Panc1 (cell line): ENCODE measurements around the gene ZNF35. TPM values are rescaled to one million over a fixed set of nuclear protein-coding genes. Genes with fewer than 3 reads are reported as not detected.

Experiments used
- ATAC-seq: fragments of 200-7000 bp; cut with Tn5 transposase; 2 replicates; pipeline ENCODE4 v1.9.1; 2020; ENCODE audit warnings: mild to moderate bottlenecking, moderate library complexity
- BruUV-seq: library from RNA; stranded (reverse); fragments of 400-500 nt; replicated peaks from 2 replicates; lab custom pipeline; 2021; lab: Mats Ljungman, UMichigan
- CTCF ChIA-PET: fragments of 300-600 bp; sonication (Branson Sonifier 250); formaldehyde crosslinking; loops from one replicate; lab custom pipeline; 2022; ENCODE audit warnings: antibody characterized with exemption; lab: Charles Lee
- POLR2A ChIA-PET: fragments of 300-600 bp; sonication (Branson Sonifier 250); formaldehyde crosslinking; loops from one replicate; lab custom pipeline; 2022; ENCODE audit warnings: antibody characterized with exemption; lab: Charles Lee
- DNase-seq: peaks from one replicate; pipeline ENCODE4 v3.0.0-alpha.2; 2010; ENCODE audit warnings: low read depth, low spot score
- H3K27ac ChIP-seq: 2 replicates; pipeline ENCODE4 v1.5.1; 2011; ENCODE audit warnings: mild to moderate bottlenecking, low read length, inconsistent platforms
- H3K27me3 ChIP-seq: fragments of 200-500 bp; sonication (Bioruptor generic); 2 replicates; pipeline ENCODE4 v1.6.0; 2014; ENCODE audit warnings: low read length, inconsistent platforms; ENCODE audit not compliant: control insufficient read depth, insufficient read depth
- H3K36me3 ChIP-seq: fragments of 200-500 bp; sonication (Bioruptor generic); 2 replicates; pipeline ENCODE4 v1.5.1; 2014; ENCODE audit warnings: inconsistent platforms, mild to moderate bottlenecking, low read length, moderate library complexity; ENCODE audit not compliant: control insufficient read depth, insufficient read depth
- H3K4me1 ChIP-seq: 2 replicates; pipeline ENCODE4 v1.5.1; 2011; ENCODE audit warnings: inconsistent platforms, mild to moderate bottlenecking, low read length, moderate library complexity; ENCODE audit not compliant: control insufficient read depth, insufficient read depth
- H3K4me3 ChIP-seq, 2 experiments: 2 replicates each; pipeline ENCODE4 v1.5.1; 2011 to 2012; ENCODE audit warnings: low read depth in 2 of 2, low read length in 2 of 2, mild to moderate bottlenecking in 2 of 2, inconsistent platforms in 1 of 2, moderate library complexity in 1 of 2
- H3K9me3 ChIP-seq: fragments of 200-500 bp; sonication (Bioruptor generic); 2 replicates; pipeline ENCODE4 v1.5.1; 2014; ENCODE audit warnings: low read depth, mild to moderate bottlenecking, inconsistent platforms, low read length, moderate library complexity; ENCODE audit not compliant: control insufficient read depth, insufficient read depth
- POLR2AphosphoS5 ChIP-seq: IDR thresholded peaks from 2 replicates; pipeline ENCODE4 v1.6.1; 2012; ENCODE audit warnings: mild to moderate bottlenecking, low read depth, low read length, moderate library complexity
- SIN3A ChIP-seq: IDR thresholded peaks from 2 replicates; pipeline ENCODE4 v1.6.1; 2012; ENCODE audit warnings: low read depth, mild to moderate bottlenecking, low read length, moderate library complexity, borderline replicate concordance; ENCODE audit not compliant: insufficient read depth
- TCF7L2 ChIP-seq: IDR thresholded peaks from 2 replicates; pipeline ENCODE4 v1.6.1; 2011; ENCODE audit warnings: mild to moderate bottlenecking, low read depth, low read length, inconsistent platforms
- in situ Hi-C: cut with HindIII; loops from 2 replicates; pipeline ENCODE4 v1.10.0; 2016; ENCODE audit warnings: low sequenced_read_pairs, low pct_unique_long_range_greater_than_20kb
- intact Hi-C: fragments of 100-400 bp; cut with micrococcal nuclease; formaldehyde crosslinking; loops from one replicate; pipeline ENCODE4 v1.10.0; 2022; ENCODE audit not compliant: unreplicated experiment
- total RNA-seq: library from RNA; stranded (reverse); gene quantifications from one replicate; pipeline ENCODE4 v1.2.1, GENCODE V29; 2021; ENCODE audit not compliant: unreplicated experiment
- TF ChIP-seq, protein P1 (sequence below): fragments of 450-650 bp; IDR thresholded peaks from 2 replicates; pipeline ENCODE4 v1.5.1; 2017; ENCODE audit warnings: mild to moderate bottlenecking
- TF ChIP-seq, protein P2 (sequence below), 2 experiments: IDR thresholded peaks; 2 replicates each; pipeline ENCODE4 v1.6.1; 2011 to 2012; ENCODE audit warnings: low read depth in 2 of 2, control low read depth in 1 of 2, low read length in 1 of 2, mild to moderate bottlenecking in 1 of 2, moderate library complexity in 1 of 2; ENCODE audit not compliant: insufficient read depth in 1 of 2

Gene ZNF35
- total RNA-seq, 1 experiment from 2014 or later, result 9.3 TPM

DNA sequence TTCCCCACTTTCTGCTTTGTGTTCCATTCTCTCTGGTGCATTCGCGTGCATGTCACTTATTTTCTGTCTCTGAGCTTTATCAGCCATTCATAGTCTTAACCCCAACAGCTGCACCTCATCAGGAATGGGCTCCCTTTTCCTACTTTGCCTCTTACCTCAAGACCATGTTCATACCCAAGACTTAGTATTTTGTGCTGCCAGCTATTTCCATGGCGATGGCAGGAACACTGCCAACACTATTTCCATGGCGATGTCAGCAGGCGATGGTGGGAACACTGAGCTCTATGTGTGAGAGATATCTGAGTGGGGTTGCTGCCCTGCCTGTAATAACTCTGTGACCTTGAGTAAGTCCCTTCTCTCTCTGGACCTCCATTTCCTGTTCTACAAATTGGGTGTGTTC is 5.5 kb downstream of the ZNF35 start:
- H3K27me3 ChIP-seq, result no peaks in the 10 kb centered on the region
- H3K4me1 ChIP-seq, result no peaks in the 10 kb centered on the region
- no peak for DNase-seq
- BruUV-seq, result no TSS peak
- intact Hi-C loops, result no loop called here
- ChIA-PET CTCF (no interaction called here), POLR2A (no interaction called here)
- peaks cover 58% of the 10 kb centered on the region for H3K9me3 ChIP-seq
- ATAC-seq, result no peak
- no peak overlapping the region for H3K27ac ChIP-seq
- peaks cover 24% of the 10 kb centered on the region for H3K36me3 ChIP-seq
- in situ Hi-C loops, result no loop called here
- TF ChIP-seq POLR2AphosphoS5 (no peak), TCF7L2 (no peak), SIN3A (no peak)
- TF ChIP-seq, protein P1, sequence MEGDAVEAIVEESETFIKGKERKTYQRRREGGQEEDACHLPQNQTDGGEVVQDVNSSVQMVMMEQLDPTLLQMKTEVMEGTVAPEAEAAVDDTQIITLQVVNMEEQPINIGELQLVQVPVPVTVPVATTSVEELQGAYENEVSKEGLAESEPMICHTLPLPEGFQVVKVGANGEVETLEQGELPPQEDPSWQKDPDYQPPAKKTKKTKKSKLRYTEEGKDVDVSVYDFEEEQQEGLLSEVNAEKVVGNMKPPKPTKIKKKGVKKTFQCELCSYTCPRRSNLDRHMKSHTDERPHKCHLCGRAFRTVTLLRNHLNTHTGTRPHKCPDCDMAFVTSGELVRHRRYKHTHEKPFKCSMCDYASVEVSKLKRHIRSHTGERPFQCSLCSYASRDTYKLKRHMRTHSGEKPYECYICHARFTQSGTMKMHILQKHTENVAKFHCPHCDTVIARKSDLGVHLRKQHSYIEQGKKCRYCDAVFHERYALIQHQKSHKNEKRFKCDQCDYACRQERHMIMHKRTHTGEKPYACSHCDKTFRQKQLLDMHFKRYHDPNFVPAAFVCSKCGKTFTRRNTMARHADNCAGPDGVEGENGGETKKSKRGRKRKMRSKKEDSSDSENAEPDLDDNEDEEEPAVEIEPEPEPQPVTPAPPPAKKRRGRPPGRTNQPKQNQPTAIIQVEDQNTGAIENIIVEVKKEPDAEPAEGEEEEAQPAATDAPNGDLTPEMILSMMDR, result no peak
- TF ChIP-seq, protein P2, sequence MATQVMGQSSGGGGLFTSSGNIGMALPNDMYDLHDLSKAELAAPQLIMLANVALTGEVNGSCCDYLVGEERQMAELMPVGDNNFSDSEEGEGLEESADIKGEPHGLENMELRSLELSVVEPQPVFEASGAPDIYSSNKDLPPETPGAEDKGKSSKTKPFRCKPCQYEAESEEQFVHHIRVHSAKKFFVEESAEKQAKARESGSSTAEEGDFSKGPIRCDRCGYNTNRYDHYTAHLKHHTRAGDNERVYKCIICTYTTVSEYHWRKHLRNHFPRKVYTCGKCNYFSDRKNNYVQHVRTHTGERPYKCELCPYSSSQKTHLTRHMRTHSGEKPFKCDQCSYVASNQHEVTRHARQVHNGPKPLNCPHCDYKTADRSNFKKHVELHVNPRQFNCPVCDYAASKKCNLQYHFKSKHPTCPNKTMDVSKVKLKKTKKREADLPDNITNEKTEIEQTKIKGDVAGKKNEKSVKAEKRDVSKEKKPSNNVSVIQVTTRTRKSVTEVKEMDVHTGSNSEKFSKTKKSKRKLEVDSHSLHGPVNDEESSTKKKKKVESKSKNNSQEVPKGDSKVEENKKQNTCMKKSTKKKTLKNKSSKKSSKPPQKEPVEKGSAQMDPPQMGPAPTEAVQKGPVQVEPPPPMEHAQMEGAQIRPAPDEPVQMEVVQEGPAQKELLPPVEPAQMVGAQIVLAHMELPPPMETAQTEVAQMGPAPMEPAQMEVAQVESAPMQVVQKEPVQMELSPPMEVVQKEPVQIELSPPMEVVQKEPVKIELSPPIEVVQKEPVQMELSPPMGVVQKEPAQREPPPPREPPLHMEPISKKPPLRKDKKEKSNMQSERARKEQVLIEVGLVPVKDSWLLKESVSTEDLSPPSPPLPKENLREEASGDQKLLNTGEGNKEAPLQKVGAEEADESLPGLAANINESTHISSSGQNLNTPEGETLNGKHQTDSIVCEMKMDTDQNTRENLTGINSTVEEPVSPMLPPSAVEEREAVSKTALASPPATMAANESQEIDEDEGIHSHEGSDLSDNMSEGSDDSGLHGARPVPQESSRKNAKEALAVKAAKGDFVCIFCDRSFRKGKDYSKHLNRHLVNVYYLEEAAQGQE (IDR thresholded peaks at IDR 0.05; ENCODE audit: insufficient read depth in 1 of 2, low read depth in 2 of 2, low read length in 1 of 2), result no peak
- no peak overlapping the region for H3K4me3 ChIP-seq

DNA sequence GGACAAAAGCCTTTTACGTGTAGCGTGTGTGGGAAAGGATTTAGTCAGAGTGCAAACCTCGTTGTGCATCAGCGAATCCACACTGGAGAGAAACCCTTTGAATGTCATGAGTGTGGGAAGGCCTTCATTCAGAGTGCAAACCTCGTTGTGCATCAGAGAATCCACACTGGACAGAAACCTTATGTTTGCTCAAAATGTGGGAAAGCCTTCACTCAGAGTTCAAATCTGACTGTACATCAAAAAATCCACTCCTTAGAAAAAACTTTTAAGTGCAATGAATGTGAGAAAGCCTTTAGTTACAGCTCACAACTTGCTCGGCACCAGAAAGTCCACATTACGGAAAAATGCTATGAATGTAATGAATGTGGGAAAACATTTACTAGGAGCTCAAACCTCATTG is 10.5 kb downstream of the ZNF35 start:
- ATAC-seq, result no peak
- Histone ChIP-seq H3K9me3 (peaks cover 51% of the 10 kb centered on the region), H3K36me3 (peaks cover 14% of the 10 kb centered on the region), H3K27me3 (no peaks in the 10 kb centered on the region), H3K27ac (no peak overlapping the region), H3K4me3 (no peak overlapping the region), H3K4me1 (no peaks in the 10 kb centered on the region)
- BruUV-seq, result no TSS peak
- POLR2A ChIA-PET, result no interaction called here
- in situ Hi-C loops (no loop called here), intact Hi-C loops (no loop called here)
- DNase-seq, result no peak
- TF ChIP-seq, protein P1, result no peak
- TF ChIP-seq SIN3A (no peak), POLR2AphosphoS5 (no peak), TCF7L2 (no peak)
- TF ChIP-seq, protein P2 (IDR thresholded peaks at IDR 0.05; ENCODE audit: insufficient read depth in 1 of 2, low read depth in 2 of 2, low read length in 1 of 2), result no peak
- CTCF ChIA-PET, result no interaction called here
